Natural killer cell (primary cell): ENCODE measurements around the gene NOL4L. TPM values are rescaled to one million over a fixed set of nuclear protein-coding genes. Genes with fewer than 3 reads are reported as not detected.
A peak's percentile ranks its signal among the peaks of the same experiment; 100 is the strongest.

Experiments
- ATAC-seq, 3 donors: fragments of 150-1000 bp in 2 of 3; fragments of 200-7000 bp in 1 of 3; cut with Tn5 transposase; 1 replicate in 1 of 3; 2 replicates in 2 of 3; pipeline ENCODE4 v1.10.0; 2021; ENCODE audit warnings: mild to moderate bottlenecking in 2 of 3, moderate library complexity in 2 of 3
- DNase-seq, 2 donors: peaks; one replicate each; pipeline versions ENCODE4 v3.0.0 to v3.0.0-alpha.2; 2013 to 2021; ENCODE audit warnings: mixed read lengths in 1 of 2
- H3K27ac ChIP-seq: one replicate; pipeline ENCODE4 v1.5.1; 2013; ENCODE audit warnings: mild to moderate bottlenecking, low read length
- H3K27me3 ChIP-seq: one replicate; pipeline ENCODE4 v1.6.1; 2013; ENCODE audit warnings: low read length; ENCODE audit not compliant: control insufficient read depth, insufficient read depth
- H3K36me3 ChIP-seq: one replicate; pipeline ENCODE4 v1.6.1; 2013; ENCODE audit warnings: low read length; ENCODE audit not compliant: control insufficient read depth, insufficient read depth
- H3K4me1 ChIP-seq: one replicate; pipeline ENCODE4 v1.6.1; 2013; ENCODE audit warnings: low read length; ENCODE audit not compliant: control insufficient read depth, insufficient read depth
- H3K4me3 ChIP-seq: one replicate; pipeline ENCODE4 v1.5.1; 2013; ENCODE audit warnings: low read length
- H3K9me3 ChIP-seq: one replicate; pipeline ENCODE4 v1.6.1; 2013; ENCODE audit warnings: low read length; ENCODE audit not compliant: control insufficient read depth, insufficient read depth
- H3K27ac Mint-ChIP-seq, 2 donors: one replicate each; pipeline ENCODE4 v1.8.0; 2022; ENCODE audit warnings: mild to moderate bottlenecking in 2 of 2, mixed read lengths in 2 of 2, moderate library complexity in 1 of 2
- H3K27me3 Mint-ChIP-seq, 2 donors: one replicate each; pipeline ENCODE4 v1.8.0; 2022; ENCODE audit warnings: low read depth in 2 of 2, mixed read lengths in 2 of 2
- H3K36me3 Mint-ChIP-seq: one replicate; pipeline ENCODE4 v1.8.0; 2022; ENCODE audit warnings: mixed read lengths
- H3K4me1 Mint-ChIP-seq, 2 donors: one replicate each; pipeline ENCODE4 v1.8.0; 2022; ENCODE audit warnings: mixed read lengths in 2 of 2
- H3K4me3 Mint-ChIP-seq: one replicate; pipeline ENCODE4 v1.8.0; 2022; ENCODE audit warnings: mild to moderate bottlenecking, moderate library complexity, mixed read lengths
- H3K9me3 Mint-ChIP-seq, 2 donors: one replicate each; pipeline ENCODE4 v1.8.0; 2022; ENCODE audit warnings: mixed read lengths in 2 of 2
- CTCF ChIP-seq: fragments of 200-600 bp; IDR thresholded peaks from one replicate; pipeline ENCODE4 v1.8.0; 2022; ENCODE audit warnings: antibody characterized with exemption
- WGBS: methylation state at CpG from one replicate; pipeline ENCODE4 v1.1.7; 2013; ENCODE audit warnings: missing lambda C conversion rate; ENCODE audit not compliant: insufficient coverage; 5-methylcytosine and 5-hydroxymethylcytosine counted together
- intact Hi-C: fragments of 100-400 bp; cut with micrococcal nuclease; formaldehyde crosslinking; loops from one replicate; pipeline ENCODE4 v1.14.2; 2022
- total RNA-seq, 4 donors: library from RNA; stranded (reverse); fragments of 120-200 nt in 1 of 4; gene quantifications; one replicate each; pipeline versions ENCODE4 v1.2.3 to v1.2.4, GENCODE V29; 2013 to 2022

Gene NOL4L
- total RNA-seq, 3 donors from 2014 or later (not counting 1 experiment from before 2014, with no cell fraction given) = 101 to 136 (median 114) TPM

GRCh38 chr20:32569018-32569379 is 16.1 kb downstream of the NOL4L start:
- no peak for DNase-seq
- Mint-ChIP-seq H3K4me1 (peaks cover 18 to 66% of the 10 kb centered on the region in 2 donors), H3K9me3 (no peaks in the 10 kb centered on the region), H3K27me3 (no peaks in the 10 kb centered on the region), H3K36me3 (no peaks in the 10 kb centered on the region), H3K4me3 (peak overlapping the region; percentile 64), H3K27ac (peak overlapping the region in 1 of 2 donors; percentile 83)
- no peaks in the 10 kb centered on the region for H3K9me3 ChIP-seq
- no peak for TF ChIP-seq CTCF
- intact Hi-C loops = loop anchor here (2.0 kb wide), 1 partner anchor 16 kb away; the partner anchor contains the start of gene NOL4L
- peaks cover 100% of the 10 kb centered on the region for H3K4me1 ChIP-seq
- H3K36me3 ChIP-seq = no peaks in the 10 kb centered on the region
- 55% methylated on average over 3 of the region's 3 CpGs for WGBS
- no peaks in the 10 kb centered on the region for H3K27me3 ChIP-seq
- peak overlapping the region; percentile 75 for H3K27ac ChIP-seq
- no peak for ATAC-seq
- H3K4me3 ChIP-seq = no peak overlapping the region

GRCh38 chr20:32567384-32568178 is 17.6 kb downstream of the NOL4L start:
- ATAC-seq = peak in 2 of 3 donors; percentile 16 to 32
- H3K4me1 ChIP-seq = peaks cover 95% of the 10 kb centered on the region
- Mint-ChIP-seq H3K27me3 (no peaks in the 10 kb centered on the region), H3K27ac (no peak overlapping the region), H3K36me3 (no peaks in the 10 kb centered on the region), H3K9me3 (no peaks in the 10 kb centered on the region), H3K4me1 (peaks cover 27 to 59% of the 10 kb centered on the region in 2 donors), H3K4me3 (no peak overlapping the region)
- no peaks in the 10 kb centered on the region for H3K36me3 ChIP-seq
- H3K27ac ChIP-seq = peak overlapping the region; percentile 75
- no peaks in the 10 kb centered on the region for H3K27me3 ChIP-seq
- no peak for DNase-seq
- no peaks in the 10 kb centered on the region for H3K9me3 ChIP-seq
- WGBS = 60% methylated on average over 6 of the region's 6 CpGs
- intact Hi-C loops = loop anchor here (2.0 kb wide), 1 partner anchor 17 kb away; the partner anchor contains the start of gene NOL4L
- no peak for TF ChIP-seq CTCF
- no peak overlapping the region for H3K4me3 ChIP-seq

DNA sequence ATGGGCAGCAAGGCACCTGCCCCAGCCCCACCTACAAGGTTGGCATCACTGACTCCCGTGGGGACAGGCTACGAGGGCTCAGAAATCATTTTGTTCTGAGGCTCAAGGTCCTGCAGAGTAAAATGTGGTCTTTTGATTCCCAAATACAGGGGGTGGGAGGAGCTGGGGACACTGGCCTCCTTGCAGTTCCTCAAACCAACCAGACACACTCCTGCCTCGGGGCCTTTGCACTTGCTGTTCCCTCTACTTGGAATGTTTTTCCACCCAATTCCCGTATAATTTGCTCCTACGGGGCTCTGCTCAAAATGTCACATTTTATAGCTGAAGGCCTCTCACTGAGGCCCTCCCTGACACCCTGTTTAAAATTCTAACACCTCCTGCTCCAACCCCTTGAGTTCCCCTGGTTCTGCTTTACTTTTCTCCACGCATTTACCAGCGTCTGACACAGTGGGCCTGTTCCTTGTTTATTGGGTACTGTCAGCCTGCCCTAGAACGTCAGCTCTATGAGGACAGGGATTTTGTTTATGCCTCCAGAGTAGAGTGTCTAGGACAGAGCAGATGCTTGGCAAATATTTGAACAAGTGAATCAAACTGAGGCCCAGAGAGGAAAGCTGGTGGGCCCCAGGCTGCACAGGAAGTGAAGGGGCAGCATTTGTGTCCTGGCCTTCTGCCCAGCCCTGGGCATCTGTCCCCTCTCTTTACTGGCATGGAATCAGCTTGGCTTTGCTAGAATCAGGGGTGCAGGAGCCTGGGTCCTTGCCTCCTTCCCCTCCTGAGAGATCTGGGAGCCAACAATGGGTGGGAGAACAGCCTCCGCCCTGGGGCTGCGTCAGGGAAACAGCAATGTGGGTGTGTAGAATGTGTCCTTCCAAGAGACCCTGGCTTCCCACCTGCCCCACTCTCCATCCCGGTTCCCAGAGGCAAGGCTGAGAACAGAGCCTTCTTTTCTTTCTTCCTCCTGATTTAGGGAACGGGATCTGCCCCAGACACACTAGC is 18.5 kb downstream of the NOL4L start:
- no peaks in the 10 kb centered on the region for H3K9me3 ChIP-seq
- no peak for TF ChIP-seq CTCF
- WGBS = 70% methylated on average over 11 of the region's 12 CpGs
- H3K4me1 ChIP-seq = peaks cover 95% of the 10 kb centered on the region
- DNase-seq (no peak), ATAC-seq (peak in 2 of 3 donors; percentile 35 to 48)
- no peaks in the 10 kb centered on the region for H3K36me3 Mint-ChIP-seq
- H3K4me3 ChIP-seq = no peak overlapping the region
- H3K27ac Mint-ChIP-seq = no peak overlapping the region
- H3K27me3 ChIP-seq = no peaks in the 10 kb centered on the region
- peaks cover 36 to 58% of the 10 kb centered on the region in 2 donors for H3K4me1 Mint-ChIP-seq
- no peaks in the 10 kb centered on the region for H3K9me3 Mint-ChIP-seq
- no peak overlapping the region for H3K4me3 Mint-ChIP-seq
- no peaks in the 10 kb centered on the region for H3K36me3 ChIP-seq
- H3K27ac ChIP-seq = peak overlapping the region; percentile 75
- intact Hi-C loops = loop anchor here (1.0 kb wide), 1 partner anchor 28 kb away; no protein-coding TSS in a partner anchor
- no peaks in the 10 kb centered on the region for H3K27me3 Mint-ChIP-seq
